Body of pancreas (tissue), 4 donors: ENCODE data around the gene TNIP1. TPM values are rescaled to one million over a fixed set of nuclear protein-coding genes. Genes with fewer than 3 reads are reported as not detected.

ENCODE experiments used
- ATAC-seq: fragments of 150-250 bp; one replicate; pipeline ENCODE4 v1.9.1; 2016
- DNase-seq, 4 donors: peaks; one replicate each; pipeline ENCODE4 v3.0.0-alpha.2; 2019
- H3K27ac ChIP-seq, 4 donors: fragments of 200-600 bp; sonication (generic); 1 replicate in 3 of 4; 2 replicates in 1 of 4; pipeline versions ENCODE4 v1.5.1 to v1.6.1; 2016 to 2019; ENCODE audit warnings: mild to moderate bottlenecking in 1 of 4, mixed read lengths in 1 of 4, moderate library complexity in 1 of 4
- H3K27me3 ChIP-seq, 2 donors: fragments of 200-600 bp; sonication (generic); one replicate each; pipeline ENCODE4 v1.6.0; 2016; ENCODE audit warnings: mild to moderate bottlenecking in 1 of 2
- H3K36me3 ChIP-seq, 2 donors: fragments of 200-600 bp; sonication (generic); replicated peaks in 1 of 2; 2 replicates each; pipeline ENCODE4 v1.5.1; 2016; ENCODE audit warnings: low read depth in 2 of 2; ENCODE audit not compliant: insufficient read depth in 1 of 2
- H3K4me1 ChIP-seq: fragments of 200-600 bp; sonication (generic); one replicate; pipeline ENCODE4 v1.6.0; 2016
- H3K4me3 ChIP-seq, 2 donors: fragments of 200-600 bp; sonication (generic); 1 replicate in 1 of 2; 2 replicates in 1 of 2; pipeline ENCODE4 v1.5.1; 2016 to 2019
- H3K9me3 ChIP-seq, 3 donors: fragments of 200-600 bp; sonication (generic); 1 replicate in 2 of 3; 2 replicates in 1 of 3; pipeline ENCODE4 v1.5.1; 2016
- POLR2A ChIP-seq, 3 donors: fragments of 450-650 bp; IDR thresholded peaks; one replicate each; pipeline ENCODE4 v1.6.1; 2016; ENCODE audit warnings: antibody characterized with exemption in 3 of 3, mild to moderate bottlenecking in 2 of 3
- WGBS, 2 donors: methylation state at CpG; one replicate each; pipeline ENCODE4 v1.1.5; 2017; 5-methylcytosine and 5-hydroxymethylcytosine counted together
- intact Hi-C: fragments of 100-400 bp; cut with DNase I; formaldehyde crosslinking; loops from one replicate; pipeline ENCODE4 v1.15.1; 2023
- total RNA-seq, 2 donors: library from RNA; depleted of rRNA; stranded (reverse); fragments of >200 nt; gene quantifications; one replicate each; pipeline ENCODE4 v1.1.0, GENCODE V29; 2016
- TF ChIP-seq, protein P1 (sequence below), 7 experiments: fragments of 450-650 bp in 4 of 7; fragments of 200-600 bp in 3 of 7; sonication (generic) in 3 of 7; IDR thresholded peaks; one replicate each; pipeline ENCODE4 v1.5.1; 2016 to 2019; ENCODE audit warnings: antibody characterized with exemption in 7 of 7

The TNIP1 gene
- total RNA-seq, 2 donors from 2014 or later = 89.3 to 111 TPM

DNA sequence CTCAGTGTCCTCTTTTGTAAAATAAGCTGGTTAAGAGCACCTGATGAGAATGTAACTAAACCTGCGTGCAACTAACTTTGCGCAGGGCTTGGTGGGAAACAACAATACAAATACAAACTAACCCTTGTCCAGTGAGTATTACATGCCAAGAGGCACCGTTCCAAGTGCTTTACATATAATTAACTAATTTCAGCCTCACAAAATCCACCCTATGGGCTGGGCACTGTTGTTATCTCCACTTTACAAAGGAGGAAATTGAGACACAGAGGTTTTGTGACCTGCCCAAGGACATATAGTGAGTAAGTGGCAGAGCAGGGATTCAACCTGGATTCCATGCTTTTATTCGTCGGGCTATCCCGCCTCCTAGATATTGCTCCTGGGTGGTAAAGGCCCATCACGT is 26.2 kb upstream of the TNIP1 start:
- Histone ChIP-seq H3K27me3 (no peaks in the 10 kb centered on the region), H3K4me1 (peaks cover 63% of the 10 kb centered on the region), H3K9me3 (no peaks in the 10 kb centered on the region), H3K36me3 (no peaks in the 10 kb centered on the region), H3K4me3 (no peak overlapping the region), H3K27ac (peak overlapping the region; percentile 77 to 86 (median 82))
- WGBS, 2 donors = 18 to 30% methylated on average over 7 of the region's 7 CpGs
- TF ChIP-seq, protein P1, sequence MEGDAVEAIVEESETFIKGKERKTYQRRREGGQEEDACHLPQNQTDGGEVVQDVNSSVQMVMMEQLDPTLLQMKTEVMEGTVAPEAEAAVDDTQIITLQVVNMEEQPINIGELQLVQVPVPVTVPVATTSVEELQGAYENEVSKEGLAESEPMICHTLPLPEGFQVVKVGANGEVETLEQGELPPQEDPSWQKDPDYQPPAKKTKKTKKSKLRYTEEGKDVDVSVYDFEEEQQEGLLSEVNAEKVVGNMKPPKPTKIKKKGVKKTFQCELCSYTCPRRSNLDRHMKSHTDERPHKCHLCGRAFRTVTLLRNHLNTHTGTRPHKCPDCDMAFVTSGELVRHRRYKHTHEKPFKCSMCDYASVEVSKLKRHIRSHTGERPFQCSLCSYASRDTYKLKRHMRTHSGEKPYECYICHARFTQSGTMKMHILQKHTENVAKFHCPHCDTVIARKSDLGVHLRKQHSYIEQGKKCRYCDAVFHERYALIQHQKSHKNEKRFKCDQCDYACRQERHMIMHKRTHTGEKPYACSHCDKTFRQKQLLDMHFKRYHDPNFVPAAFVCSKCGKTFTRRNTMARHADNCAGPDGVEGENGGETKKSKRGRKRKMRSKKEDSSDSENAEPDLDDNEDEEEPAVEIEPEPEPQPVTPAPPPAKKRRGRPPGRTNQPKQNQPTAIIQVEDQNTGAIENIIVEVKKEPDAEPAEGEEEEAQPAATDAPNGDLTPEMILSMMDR (IDR thresholded peaks at IDR 0.05) = no peak
- TF ChIP-seq POLR2A (IDR thresholded peaks at IDR 0.05) = no peak
- DNase-seq = peak in 2 of 4 donors; percentile 50 to 67
- peak; percentile 41 for ATAC-seq
- intact Hi-C loops = loop anchor here (5.0 kb wide), 1 partner anchor 35 kb away; no protein-coding TSS in a partner anchor

DNA sequence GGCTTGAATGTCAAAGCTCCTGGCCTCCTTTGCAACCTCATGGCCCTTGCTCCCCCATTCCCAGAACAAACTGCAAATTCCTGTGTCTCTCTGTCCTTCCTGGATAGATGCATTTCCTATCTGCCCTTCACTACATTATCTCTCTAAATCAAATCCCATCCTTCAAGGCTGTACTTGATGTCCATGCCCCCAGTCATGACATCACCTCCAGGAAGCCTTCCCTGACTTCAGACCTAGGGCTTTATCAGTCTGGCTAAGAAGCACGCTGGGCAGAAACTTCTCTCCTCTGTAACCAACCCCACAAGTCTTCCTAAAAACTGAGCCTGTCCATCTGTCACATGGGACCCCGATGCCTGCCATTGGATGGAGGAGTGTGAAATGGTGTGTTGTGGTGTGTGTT is 25.7 kb upstream of the TNIP1 start:
- Histone ChIP-seq H3K27ac (peak overlapping the region; percentile 77 to 86 (median 82)), H3K36me3 (no peaks in the 10 kb centered on the region), H3K4me3 (no peak overlapping the region), H3K9me3 (no peaks in the 10 kb centered on the region), H3K4me1 (peaks cover 69% of the 10 kb centered on the region), H3K27me3 (no peaks in the 10 kb centered on the region)
- DNase-seq (no peak), ATAC-seq (no peak)
- TF ChIP-seq, protein P1 (IDR thresholded peaks at IDR 0.05) = no peak
- TF ChIP-seq POLR2A (IDR thresholded peaks at IDR 0.05) = no peak
- WGBS, 2 donors = 60 to 64% methylated on average over 2 of the region's 2 CpGs
- intact Hi-C loops = loop anchor here (5.0 kb wide), 1 partner anchor 34 kb away; no protein-coding TSS in a partner anchor

DNA sequence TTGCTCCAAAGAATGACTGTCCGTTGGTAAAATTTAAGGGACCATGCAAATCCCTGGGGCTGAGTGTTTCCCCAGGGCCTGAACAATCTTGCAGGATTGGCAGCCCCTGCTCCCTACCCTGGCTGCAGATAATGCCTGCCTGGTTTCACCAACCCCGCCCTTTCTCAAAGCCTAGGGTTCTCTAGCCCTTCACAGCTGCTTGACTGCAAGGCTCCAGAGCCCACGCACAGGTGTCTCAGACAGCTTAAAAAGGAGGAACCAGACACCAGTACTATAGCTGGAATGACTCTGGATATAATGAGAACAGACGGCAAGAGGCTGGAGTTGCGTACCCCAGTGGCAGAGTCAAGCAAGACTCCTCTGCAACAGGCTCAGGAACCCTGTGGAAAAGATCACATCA is 25.2 kb upstream of the TNIP1 start:
- H3K4me1 ChIP-seq = peaks cover 73% of the 10 kb centered on the region
- H3K9me3 ChIP-seq = no peaks in the 10 kb centered on the region
- H3K4me3 ChIP-seq = no peak overlapping the region
- no peaks in the 10 kb centered on the region for H3K36me3 ChIP-seq
- DNase-seq (no peak), ATAC-seq (no peak)
- no peaks in the 10 kb centered on the region for H3K27me3 ChIP-seq
- TF ChIP-seq, protein P1 (IDR thresholded peaks at IDR 0.05) = no peak
- TF ChIP-seq POLR2A (IDR thresholded peaks at IDR 0.05) = no peak
- intact Hi-C loops = loop anchor here (5.0 kb wide), 1 partner anchor 34 kb away; no protein-coding TSS in a partner anchor
- peak overlapping the region in 2 of 4 donors; percentile 79 to 86 for H3K27ac ChIP-seq
- 89 to 91% methylated on average over 4 to 5 of the region's 5 CpGs for WGBS, 2 donors

DNA sequence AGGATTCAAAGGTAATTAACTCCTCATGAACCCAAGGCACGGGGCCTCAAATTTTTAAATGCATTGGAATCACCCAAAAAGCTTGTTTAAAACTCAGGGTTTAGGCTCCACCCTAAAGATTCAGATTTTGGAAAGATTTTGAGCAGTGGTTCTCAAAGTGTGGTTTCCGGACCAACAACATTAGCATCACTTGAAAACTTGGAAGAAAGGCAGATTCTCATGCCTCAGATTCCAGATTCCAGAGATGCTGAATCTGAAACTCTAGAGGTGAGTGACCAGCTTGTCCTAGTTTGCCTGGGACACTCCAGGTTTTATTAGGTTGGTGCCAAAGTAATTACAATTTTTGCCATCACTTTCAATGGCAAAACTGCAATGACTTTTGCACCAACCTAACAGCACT is 24.7 kb upstream of the TNIP1 start:
- no peaks in the 10 kb centered on the region for H3K27me3 ChIP-seq
- H3K9me3 ChIP-seq = no peaks in the 10 kb centered on the region
- no peak overlapping the region for H3K4me3 ChIP-seq
- H3K36me3 ChIP-seq = no peaks in the 10 kb centered on the region
- WGBS, 2 donors = 90 to 92% methylated on average over 2 of the region's 2 CpGs
- no peak for DNase-seq
- TF ChIP-seq POLR2A (IDR thresholded peaks at IDR 0.05) = no peak
- TF ChIP-seq, protein P1 (IDR thresholded peaks at IDR 0.05) = no peak
- intact Hi-C loops = loop anchor here (5.0 kb wide), 1 partner anchor 33 kb away; no protein-coding TSS in a partner anchor
- ATAC-seq = no peak
- H3K27ac ChIP-seq = no peak overlapping the region
- peaks cover 78% of the 10 kb centered on the region for H3K4me1 ChIP-seq

DNA sequence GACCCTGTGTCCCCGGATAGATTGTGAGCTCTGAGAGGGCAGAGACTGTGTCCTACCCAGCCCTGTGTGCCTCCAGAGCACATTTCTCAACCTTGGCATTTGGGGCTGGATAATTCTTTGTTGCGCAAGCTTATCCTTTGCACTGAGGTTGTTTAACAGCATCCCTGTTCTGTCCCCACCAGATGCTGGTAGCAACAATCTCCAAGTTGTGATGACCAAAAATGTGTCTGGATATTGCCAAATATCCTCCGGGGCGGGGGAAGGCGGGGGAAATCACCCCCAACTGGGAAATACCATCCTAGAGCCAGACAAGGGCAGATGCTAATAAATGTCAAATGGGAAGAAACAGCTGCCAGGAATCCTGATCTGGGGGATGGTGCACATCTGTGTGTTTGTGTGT is 24.0 kb upstream of the TNIP1 start:
- Histone ChIP-seq H3K4me3 (no peak overlapping the region), H3K27ac (peak overlapping the region in 1 of 4 donors; percentile 2), H3K9me3 (no peaks in the 10 kb centered on the region), H3K27me3 (no peaks in the 10 kb centered on the region), H3K36me3 (no peaks in the 10 kb centered on the region), H3K4me1 (peaks cover 86% of the 10 kb centered on the region)
- DNase-seq (peak in 1 of 4 donors; percentile 41), ATAC-seq (no peak)
- WGBS, 2 donors = 74 to 84% methylated on average over 4 to 5 of the region's 5 CpGs
- intact Hi-C loops = loop anchor here (5.0 kb wide), 1 partner anchor 32 kb away; no protein-coding TSS in a partner anchor
- TF ChIP-seq POLR2A (IDR thresholded peaks at IDR 0.05) = no peak
- TF ChIP-seq, protein P1 (IDR thresholded peaks at IDR 0.05) = no peak
